GM03348 (cell line): ENCODE results near the gene C19orf33.
"Not testable (repeated sequence)": the region's sequence is repeated elsewhere in the genome, so short reads cannot be mapped to it uniquely, and the experiment has no call there.

ENCODE experiments used
- DNase-seq: peaks from one replicate; pipeline ENCODE4 v3.0.0; 2012; ENCODE audit warnings: low spot score

C19orf33 gene

DNA sequence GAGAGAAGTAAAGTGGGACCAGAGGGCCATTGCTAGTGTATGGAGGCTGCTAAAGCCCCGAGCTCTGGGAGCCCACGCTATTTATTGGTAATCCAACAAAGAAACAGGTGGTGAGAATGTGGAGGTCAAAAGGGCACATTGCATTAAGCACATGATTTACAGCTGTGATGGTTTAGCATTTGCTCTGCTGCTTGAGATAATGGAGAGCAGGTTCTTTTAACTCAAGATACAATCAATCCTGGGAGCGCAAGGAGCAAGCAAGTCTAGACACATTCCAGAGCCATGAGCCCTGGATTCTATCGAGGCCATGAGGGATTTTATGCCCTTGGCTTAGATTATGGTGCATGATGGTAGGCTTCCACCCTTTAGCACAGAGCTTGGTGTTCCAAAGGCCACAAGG is 35.0 kb downstream of the C19orf33 start:
- DNase-seq, result not testable (repeated sequence)

DNA sequence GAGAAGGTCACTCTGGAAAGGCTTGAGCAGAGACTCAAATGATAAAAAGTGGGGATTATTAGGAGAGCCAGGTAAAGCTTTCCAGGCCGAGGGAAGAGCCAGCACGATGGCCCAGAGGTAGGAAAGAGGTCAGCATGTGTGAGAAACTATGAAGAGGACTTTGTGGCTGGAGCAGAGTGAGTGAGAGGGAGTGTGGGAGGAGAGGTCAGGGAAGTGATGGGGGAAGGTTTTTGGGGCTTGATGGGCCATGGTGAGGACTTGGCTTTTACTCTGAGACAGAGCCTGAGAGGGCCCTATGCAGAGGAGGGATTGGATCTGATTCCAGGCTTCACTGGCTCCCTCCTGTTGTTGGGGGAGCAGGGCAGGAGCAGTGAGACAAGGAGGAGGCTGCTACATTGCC is 36.9 kb downstream of the C19orf33 start:
- DNase-seq, result no peak

DNA sequence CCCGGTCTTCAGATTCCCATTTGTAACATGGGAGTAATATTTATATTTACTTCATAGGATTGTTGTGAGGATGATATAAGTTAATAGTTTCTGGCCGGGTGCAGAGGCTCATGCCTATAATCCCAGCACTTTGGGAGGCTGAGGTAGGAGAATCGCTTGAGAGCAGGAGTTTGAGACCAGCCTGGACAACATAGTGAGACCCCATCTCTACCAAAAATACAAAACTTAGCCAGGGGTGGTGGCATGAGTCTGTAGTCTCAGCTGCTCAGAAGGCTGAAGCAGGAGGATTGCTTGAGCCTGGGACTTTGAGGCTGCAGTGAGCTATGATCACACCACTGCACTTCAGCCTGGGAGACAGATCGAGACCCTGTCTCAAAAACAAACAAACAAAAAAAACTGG is 42.8 kb downstream of the C19orf33 start:
- no peak for DNase-seq

DNA sequence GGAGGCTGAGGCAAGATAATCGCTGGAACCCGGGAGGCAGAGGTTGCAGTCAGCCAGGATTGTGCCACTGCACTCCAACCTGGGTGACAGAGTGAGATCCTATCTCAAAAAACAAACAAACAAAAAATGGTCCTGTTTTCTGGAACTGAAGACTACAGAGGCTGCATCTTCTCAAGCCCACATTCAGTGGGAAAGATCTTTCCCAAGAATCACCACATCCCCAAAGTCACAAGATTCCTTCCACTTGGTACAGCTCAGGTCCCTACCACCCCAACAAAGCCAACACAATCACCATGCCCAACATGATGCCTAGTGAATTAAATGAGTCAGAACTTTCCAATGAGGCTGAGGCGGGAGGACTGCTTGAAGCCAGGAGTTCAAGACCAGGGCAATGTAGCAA is 46.8 kb downstream of the C19orf33 start:
- no peak for DNase-seq

DNA sequence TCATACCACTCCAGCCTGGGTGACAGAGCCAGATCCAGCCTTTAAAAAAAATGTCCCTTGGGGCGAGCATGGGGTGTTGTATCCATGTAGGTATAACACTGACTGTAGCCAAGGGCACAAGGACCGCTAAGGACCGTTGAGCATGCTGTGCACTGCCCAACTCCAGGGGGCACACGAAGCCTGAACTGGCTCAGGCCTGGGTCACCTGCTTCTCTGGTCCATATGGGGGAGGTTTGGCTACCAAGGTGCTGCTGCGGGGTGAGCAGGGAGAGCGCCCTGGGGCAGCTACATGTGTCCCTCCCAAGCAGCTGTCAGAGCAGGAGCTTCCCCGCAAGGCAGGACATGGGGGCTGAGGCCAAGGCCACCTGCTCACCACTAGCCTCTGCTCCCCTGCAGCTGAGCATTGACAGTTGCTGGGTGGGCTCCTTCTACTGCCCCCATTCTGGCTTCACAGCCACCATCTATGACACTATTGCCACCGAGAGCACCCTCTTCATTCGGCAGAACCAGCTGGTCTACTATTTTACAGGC is 47.9 kb downstream of the C19orf33 start:
- DNase-seq, result no peak

DNA sequence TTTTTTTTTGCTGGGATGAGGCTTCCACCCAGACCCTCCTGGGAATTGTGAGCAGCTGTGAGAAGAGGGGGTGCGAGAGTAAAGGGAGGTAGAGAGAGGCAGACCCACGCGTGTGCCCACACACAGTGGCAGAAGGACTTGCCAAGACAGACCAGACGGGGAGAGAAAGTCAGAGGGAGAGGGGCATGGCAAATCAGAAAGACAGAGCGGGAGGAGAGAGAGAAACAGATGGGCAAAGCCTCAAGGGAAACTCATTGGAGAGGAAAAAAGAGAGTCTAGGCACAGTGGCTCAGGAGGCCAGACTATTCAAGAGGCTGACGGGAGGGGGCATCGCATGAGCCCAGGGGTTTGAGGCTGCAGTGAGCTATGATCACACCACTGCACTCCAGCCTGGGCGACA is 48.6 kb downstream of the C19orf33 start:
- no peak for DNase-seq
